Measurements from ENCODE around the gene ZNF205.

ZNF205 gene

GRCh38 chr16:3084491-3084890 is 27.9 kb upstream of the ZNF205 start:
- no peak for FAIRE-seq
- no peak for DNase-seq (ENCODE audit: insufficient read length, low spot score)

GRCh38 chr16:3084969-3085670 is 27.3 kb upstream of the ZNF205 start:
- FAIRE-seq (no peak), DNase-seq (ENCODE audit: insufficient read length, low spot score) (no peak)

GRCh38 chr16:3085868-3086595 is 26.4 kb upstream of the ZNF205 start:
- DNase-seq (ENCODE audit: insufficient read length, low spot score): no peak
- no peak for FAIRE-seq

- DNase-seq (ENCODE audit: insufficient read length, low spot score) (no peak), FAIRE-seq (no peak)
Measured at GRCh38 chr16:3086596-3087242, 25.7 kb upstream of the ZNF205 start.

GRCh38 chr16:3087243-3088235 is 24.8 kb upstream of the ZNF205 start:
- DNase-seq (ENCODE audit: insufficient read length, low spot score) (no peak), FAIRE-seq (no peak)

DNA sequence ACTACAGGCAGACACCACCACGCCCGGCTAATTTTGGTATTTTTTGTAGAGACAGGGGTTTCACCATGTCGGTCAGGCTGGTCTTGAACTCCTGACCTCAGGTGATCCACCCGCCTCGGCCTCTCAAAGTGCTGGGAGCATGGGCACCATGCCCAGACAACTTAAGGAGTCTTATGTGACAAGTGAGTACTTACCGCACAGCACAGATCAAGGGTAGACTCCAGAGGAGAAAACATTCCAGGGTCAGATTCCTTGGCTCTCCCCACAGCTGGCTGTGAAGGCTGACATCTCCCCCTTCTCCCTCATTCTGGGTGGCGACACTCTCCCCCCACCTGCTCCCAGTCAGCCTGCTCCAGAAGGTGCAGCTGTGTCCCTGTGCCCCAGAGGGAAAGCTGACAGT is 23.9 kb upstream of the ZNF205 start:
- FAIRE-seq: no peak
- DNase-seq (ENCODE audit: insufficient read length, low spot score): no peak

- FAIRE-seq (no peak), DNase-seq (ENCODE audit: insufficient read length, low spot score) (no peak)
Measured at GRCh38 chr16:3088925-3089716, 23.3 kb upstream of the ZNF205 start.

DNA sequence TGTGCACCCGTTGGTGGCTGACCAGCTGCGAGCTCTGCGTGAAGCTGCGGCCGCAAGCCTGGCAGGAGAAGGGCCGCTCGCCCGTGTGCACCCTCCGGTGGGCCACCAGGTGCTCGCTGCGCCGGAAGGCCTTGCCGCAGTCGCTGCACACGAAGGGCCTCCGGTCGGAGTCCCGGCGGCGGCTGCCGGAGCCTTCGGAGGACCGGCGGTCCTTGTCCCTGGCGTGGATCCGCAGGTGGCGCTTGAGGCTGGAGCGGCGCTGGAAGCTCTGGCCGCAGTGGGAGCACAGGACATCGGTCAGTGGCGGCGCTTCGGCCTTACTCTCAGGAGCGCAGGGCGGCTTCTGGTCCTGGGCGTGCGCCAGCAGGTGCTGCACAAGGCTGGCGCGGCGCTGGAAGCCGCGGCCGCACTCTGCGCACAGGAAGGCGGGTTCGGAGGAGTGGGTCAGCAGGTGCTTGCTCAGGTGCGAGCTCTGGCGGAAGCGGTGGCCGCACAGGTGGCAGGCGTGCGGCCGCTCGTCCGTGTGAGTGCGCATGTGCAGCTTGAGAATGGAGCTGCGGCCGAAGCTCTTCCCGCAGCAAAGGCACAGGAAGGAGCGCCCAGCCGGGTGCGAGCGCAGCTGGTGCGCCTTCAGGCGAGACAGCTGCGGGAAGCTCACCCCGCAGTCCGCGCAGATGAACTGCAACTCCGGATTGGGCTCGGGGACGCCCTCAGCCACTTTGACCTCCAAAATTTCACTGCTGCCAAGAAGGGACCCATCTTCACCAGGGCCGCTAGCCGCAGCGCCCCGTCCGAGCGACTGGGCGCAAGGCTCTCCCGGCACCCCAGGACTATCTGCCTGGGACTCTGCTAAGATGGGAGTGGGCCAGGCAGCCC is 22.4 kb upstream of the ZNF205 start:
- FAIRE-seq: no peak

GRCh38 chr16:3091551-3091950 is 20.8 kb upstream of the ZNF205 start:
- FAIRE-seq: no peak
- DNase-seq (ENCODE audit: insufficient read length, low spot score): no peak

More for the DNA sequence above, 22.4 kb upstream of the ZNF205 start:
- DNase-seq (ENCODE audit: insufficient read length, low spot score): no peak

DNA sequence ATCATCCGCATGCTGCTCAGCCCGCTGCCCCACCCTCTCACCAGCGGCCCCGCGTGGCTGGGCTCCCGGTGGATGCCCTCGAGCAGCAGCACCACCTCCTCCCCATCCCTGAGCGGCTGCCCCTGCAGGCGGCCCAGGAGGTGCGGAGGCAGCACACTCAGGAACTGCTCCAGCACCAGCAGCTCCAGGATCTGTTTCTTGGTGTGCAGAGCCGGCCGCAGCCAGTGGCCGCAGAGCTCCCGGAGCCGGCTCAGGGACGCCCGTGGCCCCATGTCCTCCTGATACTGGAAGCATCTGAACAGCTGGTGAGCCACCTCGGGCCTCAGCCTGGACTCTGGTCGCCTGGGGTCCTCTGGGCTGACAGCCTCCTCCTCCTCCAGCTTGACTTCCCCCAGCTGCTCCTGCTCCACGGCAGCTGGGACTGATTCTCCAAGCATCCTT is 19.9 kb upstream of the ZNF205 start:
- FAIRE-seq (no peak), DNase-seq (ENCODE audit: insufficient read length, low spot score) (no peak)

DNA sequence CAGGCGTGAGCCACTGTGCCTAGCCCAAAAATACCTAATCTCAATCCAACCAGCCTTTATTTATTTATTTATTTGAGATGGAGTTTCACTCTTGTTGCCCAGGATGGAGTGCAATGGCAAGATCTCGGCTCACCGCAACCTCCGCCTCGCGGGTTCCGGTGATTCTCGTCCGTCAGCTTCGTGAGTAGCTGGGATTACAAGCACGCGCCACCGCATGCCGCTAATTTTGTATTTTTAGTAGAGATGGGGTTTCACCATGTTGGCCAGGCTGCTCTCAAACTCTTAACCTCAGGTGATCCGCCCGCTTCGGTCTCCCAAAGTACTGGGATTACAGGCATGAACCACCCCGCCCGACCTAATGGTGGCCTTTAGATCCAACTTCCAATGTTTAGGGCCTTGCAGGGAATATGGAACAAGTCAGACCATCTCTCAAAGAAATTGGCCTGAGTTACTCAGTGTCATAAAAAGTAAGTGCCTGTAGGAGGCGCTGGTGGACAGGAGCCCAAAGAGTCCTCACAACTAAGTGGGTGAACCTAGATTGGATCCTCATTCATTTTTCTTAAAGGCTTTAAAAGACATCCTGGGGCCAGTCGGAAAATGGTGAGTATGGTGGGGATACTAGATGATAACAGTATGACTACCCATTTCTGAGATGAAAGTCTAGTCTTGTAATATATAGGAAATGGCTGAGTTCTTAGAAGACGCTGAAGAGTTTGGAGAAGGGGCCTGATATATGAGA is 17.9 kb upstream of the ZNF205 start:
- no peak for FAIRE-seq

DNA sequence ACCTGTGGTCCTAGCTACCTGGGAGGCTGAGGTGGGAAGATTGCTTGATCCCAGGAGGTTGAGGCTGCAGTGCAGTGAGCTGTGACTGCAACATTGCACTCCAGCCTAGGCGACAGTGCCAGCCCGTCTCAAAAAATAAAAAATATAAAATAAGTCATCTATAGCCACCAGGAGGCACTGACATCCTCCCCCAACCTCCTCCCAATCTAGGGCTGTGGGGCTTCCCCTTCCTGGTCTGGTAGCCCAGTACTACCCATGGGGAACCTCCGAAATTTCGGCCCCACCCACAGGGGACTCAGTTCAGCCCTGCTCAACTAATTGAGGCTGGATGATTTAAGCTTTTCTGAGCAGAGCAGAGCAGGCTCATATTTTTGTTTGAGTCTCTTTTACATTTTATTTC is 16.5 kb upstream of the ZNF205 start:
- DNase-seq (ENCODE audit: insufficient read length, low spot score) (no peak), FAIRE-seq (no peak)

More for the DNA sequence above, 17.9 kb upstream of the ZNF205 start:
- peak; percentile 49 for DNase-seq (ENCODE audit: insufficient read length, low spot score)

- no peak for DNase-seq (ENCODE audit: insufficient read length, low spot score)
- FAIRE-seq: no peak
Measured at GRCh38 chr16:3096362-3096761, 16.0 kb upstream of the ZNF205 start.

DNA sequence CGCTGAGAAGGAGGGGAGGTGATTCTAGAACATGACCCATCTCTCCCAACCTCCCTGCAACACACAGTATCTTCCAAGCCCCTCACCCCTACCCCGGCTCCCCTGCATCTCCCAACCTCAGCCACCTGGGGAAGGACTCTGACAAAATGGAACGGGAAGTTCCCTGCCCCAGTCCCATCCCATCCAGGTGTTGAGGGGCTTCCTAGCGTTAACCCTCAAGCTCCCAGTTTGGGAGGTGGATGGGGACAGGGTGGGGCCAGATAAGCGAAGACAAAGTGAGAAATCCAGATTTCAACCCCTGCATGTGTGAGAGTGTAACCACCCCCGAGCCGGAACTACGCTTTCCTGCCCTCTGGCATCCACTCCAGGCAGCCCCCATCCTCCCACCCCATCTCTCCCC is 15.1 kb upstream of the ZNF205 start:
- FAIRE-seq (no peak), DNase-seq (ENCODE audit: insufficient read length, low spot score) (no peak)

- DNase-seq (ENCODE audit: insufficient read length, low spot score) (no peak), FAIRE-seq (no peak)
Measured at GRCh38 chr16:3098459-3099394, 13.7 kb upstream of the ZNF205 start, which contains the start of gene ZSCAN10. Gene ZSCAN10, minus strand, starts transcription at chr16:3099294. Its CDS starts 6,357 bp downstream, at chr16:3092937.

DNA sequence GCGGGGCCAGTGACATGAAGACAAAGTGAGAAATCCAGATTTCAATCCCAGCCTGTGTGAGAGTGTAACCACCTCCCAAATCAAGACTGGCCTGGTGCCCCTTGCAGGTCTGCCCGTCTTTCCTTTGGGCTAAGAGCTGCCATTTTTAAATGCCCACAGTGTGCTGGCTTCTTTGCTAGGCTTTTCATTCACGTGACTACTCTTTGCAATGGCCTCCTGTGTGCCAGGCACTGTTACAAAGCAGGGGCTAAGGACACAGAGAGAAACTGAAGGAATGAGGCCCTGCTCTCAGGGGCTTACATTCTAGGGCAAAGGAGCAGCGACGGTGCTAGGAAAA is 13.0 kb upstream of the ZNF205 start:
- DNase-seq (ENCODE audit: insufficient read length, low spot score) (no peak), FAIRE-seq (no peak)

Measured in HTR-8/SVneo (cell line).